Measurements from ENCODE around the gene STMN3.
A peak's percentile ranks its signal among the peaks of the same experiment; 100 is the strongest.
"Not testable (repeated sequence)": the region's sequence is repeated elsewhere in the genome, so short reads cannot be mapped to it uniquely, and the experiment has no call there.

Gene STMN3

DNA sequence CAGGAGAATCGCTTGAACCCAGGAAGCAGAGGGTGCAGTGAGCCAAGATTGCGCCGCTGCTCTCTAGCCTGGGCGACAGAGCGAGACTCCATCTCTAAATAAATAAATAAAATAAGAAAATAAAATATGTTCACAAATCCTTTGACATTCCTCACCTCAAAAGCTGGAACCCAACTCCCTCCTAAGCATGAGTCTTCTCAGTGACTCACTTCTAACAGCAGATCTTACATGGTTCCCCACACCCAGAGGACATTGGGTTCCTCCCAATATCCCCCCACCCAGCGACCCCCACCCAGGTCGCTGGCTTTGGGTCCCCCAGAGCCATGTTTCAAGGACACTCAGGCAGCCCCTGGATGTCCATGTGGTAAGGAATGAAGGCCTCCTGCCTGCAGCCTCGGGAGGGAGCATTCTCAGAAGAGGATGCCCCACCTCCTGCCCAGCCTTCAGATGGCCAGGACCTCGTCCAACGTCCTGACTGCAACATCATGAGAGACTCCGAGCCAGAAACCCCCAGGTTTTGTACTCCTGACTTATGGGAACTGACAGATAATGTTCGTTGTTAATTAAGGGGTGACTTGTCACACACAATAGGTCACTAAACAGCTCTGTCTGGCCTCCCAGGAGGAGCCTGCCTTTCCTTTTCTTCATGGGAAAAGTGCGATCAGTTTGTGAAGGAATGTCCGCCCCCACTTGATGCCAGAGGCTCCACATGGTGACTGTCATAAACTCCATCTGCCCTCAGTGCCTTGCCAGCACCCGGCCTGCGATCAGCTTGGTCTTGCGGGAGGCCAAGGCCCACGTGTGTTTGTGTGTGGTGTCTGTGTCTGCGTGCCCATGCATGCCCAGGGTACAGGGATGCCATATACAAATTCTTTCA is 16.2 kb downstream of the STMN3 start:
- Histone ChIP-seq H3K4me3 (ENCODE audit: low read depth in 1 of 5, low read length in 5 of 5) (no peak overlapping the region), H3K9me3 (ENCODE audit: control insufficient read depth in 5 of 5, low read length in 5 of 5) (no peaks in the 10 kb centered on the region), H3K27me3 (ENCODE audit: control insufficient read depth in 5 of 5, insufficient read depth in 4 of 5, low read length in 5 of 5) (no peaks in the 10 kb centered on the region), H3K36me3 (ENCODE audit: control insufficient read depth in 5 of 5, insufficient read depth in 5 of 5, low read length in 5 of 5) (no peaks in the 10 kb centered on the region), H3K27ac (ENCODE audit: low read depth, low read length) (no peak overlapping the region), H3K9ac (ENCODE audit: low read length in 5 of 5) (no peak overlapping the region), H3K4me1 (ENCODE audit: control insufficient read depth in 5 of 5, insufficient read depth in 5 of 5, low read length in 5 of 5) (peaks cover 0 to 19% (median 6%) of the 10 kb centered on the region in 5 donors)

DNA sequence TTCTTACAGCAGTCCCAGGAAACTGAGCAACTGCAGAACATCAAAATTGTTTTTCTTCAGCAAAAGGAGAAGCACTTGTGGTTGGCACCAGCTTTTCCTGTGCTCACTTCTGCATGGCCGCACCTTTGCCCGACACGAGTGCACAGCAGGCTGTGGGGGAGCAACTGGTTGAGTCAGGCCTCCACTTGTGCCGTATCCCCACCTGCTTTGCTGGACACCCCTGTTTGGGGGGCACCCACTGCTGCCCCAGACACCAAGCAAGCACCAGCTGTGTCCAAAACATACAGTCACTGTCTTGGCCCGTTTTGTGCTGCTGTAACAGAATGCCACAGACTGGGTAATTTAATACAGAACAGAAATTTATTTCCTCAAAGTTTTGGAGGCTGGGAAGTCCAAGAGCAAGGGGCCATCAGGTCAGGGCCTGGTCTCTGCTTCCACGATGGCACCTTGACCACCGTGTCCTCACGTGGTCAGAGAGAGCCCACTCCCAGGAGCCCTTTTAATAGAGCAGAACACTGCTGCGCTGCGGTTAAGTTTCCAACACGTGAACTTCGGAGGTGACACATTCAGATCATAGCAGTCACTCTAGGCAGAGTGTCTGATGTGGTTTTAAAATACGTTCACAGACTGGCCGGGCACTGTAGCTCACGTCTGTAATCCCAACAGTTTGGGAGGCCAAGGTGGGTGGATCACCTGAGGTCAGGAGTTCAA is 17.6 kb downstream of the STMN3 start:
- Histone ChIP-seq H3K27me3 (ENCODE audit: control insufficient read depth in 5 of 5, insufficient read depth in 4 of 5, low read length in 5 of 5) (no peaks in the 10 kb centered on the region), H3K4me3 (ENCODE audit: low read depth in 1 of 5, low read length in 5 of 5) (no peak overlapping the region), H3K9me3 (ENCODE audit: control insufficient read depth in 5 of 5, low read length in 5 of 5) (no peaks in the 10 kb centered on the region), H3K27ac (ENCODE audit: low read depth, low read length) (no peak overlapping the region), H3K4me1 (ENCODE audit: control insufficient read depth in 5 of 5, insufficient read depth in 5 of 5, low read length in 5 of 5) (peaks cover 0 to 19% (median 4%) of the 10 kb centered on the region in 5 donors), H3K9ac (ENCODE audit: low read length in 5 of 5) (no peak overlapping the region), H3K36me3 (ENCODE audit: control insufficient read depth in 5 of 5, insufficient read depth in 5 of 5, low read length in 5 of 5) (no peaks in the 10 kb centered on the region)

DNA sequence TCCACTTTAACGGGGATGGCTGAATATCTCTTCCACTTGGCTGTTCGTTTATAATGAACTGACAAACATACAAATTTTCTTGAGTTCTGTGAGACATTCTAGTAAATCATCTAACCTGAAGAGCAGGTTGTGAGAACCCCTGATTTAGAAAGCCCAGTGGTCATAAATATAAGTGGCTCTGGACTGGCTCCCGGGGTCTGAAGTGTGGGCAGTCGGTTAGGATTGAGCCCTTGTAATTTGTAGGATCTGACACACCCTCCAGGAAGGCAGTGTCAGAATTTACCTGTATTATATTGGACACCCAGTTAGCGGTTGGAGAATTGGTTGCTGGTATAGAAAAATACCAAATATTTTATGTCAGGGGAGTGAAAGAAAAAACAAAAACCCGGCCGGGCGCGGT is 19.5 kb downstream of the STMN3 start:
- H3K4me1 ChIP-seq (ENCODE audit: control insufficient read depth in 5 of 5, insufficient read depth in 5 of 5, low read length in 5 of 5), result peaks cover 0 to 7% (median 5%) of the 10 kb centered on the region in 5 donors
- no peaks in the 10 kb centered on the region for H3K36me3 ChIP-seq (ENCODE audit: control insufficient read depth in 5 of 5, insufficient read depth in 5 of 5, low read length in 5 of 5)
- H3K4me3 ChIP-seq (ENCODE audit: low read depth in 1 of 5, low read length in 5 of 5), result no peak overlapping the region
- H3K27ac ChIP-seq (ENCODE audit: low read depth, low read length), result no peak overlapping the region
- H3K27me3 ChIP-seq (ENCODE audit: control insufficient read depth in 5 of 5, insufficient read depth in 4 of 5, low read length in 5 of 5), result no peaks in the 10 kb centered on the region
- no peak overlapping the region for H3K9ac ChIP-seq (ENCODE audit: low read length in 5 of 5)
- no peaks in the 10 kb centered on the region for H3K9me3 ChIP-seq (ENCODE audit: control insufficient read depth in 5 of 5, low read length in 5 of 5)

DNA sequence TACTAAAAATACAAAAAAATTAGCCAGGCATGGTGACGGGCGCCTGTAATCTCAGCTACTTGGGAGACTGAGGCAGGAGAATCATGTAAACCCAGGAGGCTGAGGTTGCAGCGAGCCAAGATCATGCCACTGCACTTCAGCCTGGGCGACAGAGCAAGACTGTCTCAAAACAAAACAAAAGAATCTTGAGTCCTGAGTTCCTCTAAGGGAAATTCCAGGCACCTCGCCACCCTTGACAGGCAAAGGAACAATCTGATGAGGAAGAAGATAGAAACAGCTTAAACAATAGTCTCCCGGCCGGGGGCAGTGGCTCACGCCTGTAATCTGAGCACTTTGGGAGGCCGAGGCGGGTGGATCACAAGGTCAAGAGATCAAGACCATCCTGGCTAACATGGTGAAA is 21.8 kb downstream of the STMN3 start:
- H3K27me3 ChIP-seq (ENCODE audit: control insufficient read depth in 5 of 5, insufficient read depth in 4 of 5, low read length in 5 of 5); H3K27ac ChIP-seq (ENCODE audit: low read depth, low read length); H3K9ac ChIP-seq (ENCODE audit: low read length in 5 of 5); H3K36me3 ChIP-seq (ENCODE audit: control insufficient read depth in 5 of 5, insufficient read depth in 5 of 5, low read length in 5 of 5); H3K9me3 ChIP-seq (ENCODE audit: control insufficient read depth in 5 of 5, low read length in 5 of 5); H3K4me3 ChIP-seq (ENCODE audit: low read depth in 1 of 5, low read length in 5 of 5): not testable (repeated sequence)
- peaks cover 0 to 22% (median 17%) of the 10 kb centered on the region in 5 donors for H3K4me1 ChIP-seq (ENCODE audit: control insufficient read depth in 5 of 5, insufficient read depth in 5 of 5, low read length in 5 of 5)

DNA sequence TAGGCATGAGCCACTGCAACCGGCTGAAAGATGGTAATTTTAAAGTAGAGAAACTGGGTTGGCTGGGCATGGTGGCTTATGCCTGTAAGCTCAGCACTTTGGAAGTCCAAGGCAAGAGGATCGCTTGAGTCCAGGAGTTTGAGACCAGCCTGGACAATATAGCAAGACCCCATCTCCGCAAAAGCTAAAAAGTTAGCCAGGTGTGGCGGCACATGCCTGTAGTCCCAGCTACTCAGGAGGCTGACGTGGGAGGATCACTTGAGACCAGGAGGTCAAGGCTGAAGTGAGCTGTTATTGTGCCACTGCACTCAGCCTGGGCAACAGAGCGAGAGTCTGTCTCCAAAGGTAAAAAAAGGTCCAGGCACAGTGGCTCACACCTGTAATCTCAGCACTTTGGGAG is 22.3 kb downstream of the STMN3 start:
- H3K27me3 ChIP-seq (ENCODE audit: control insufficient read depth in 5 of 5, insufficient read depth in 4 of 5, low read length in 5 of 5); H3K4me3 ChIP-seq (ENCODE audit: low read depth in 1 of 5, low read length in 5 of 5); H3K9ac ChIP-seq (ENCODE audit: low read length in 5 of 5); H3K9me3 ChIP-seq (ENCODE audit: control insufficient read depth in 5 of 5, low read length in 5 of 5); H3K27ac ChIP-seq (ENCODE audit: low read depth, low read length); H3K36me3 ChIP-seq (ENCODE audit: control insufficient read depth in 5 of 5, insufficient read depth in 5 of 5, low read length in 5 of 5): not testable (repeated sequence)
- peaks cover 0 to 27% (median 21%) of the 10 kb centered on the region in 5 donors for H3K4me1 ChIP-seq (ENCODE audit: control insufficient read depth in 5 of 5, insufficient read depth in 5 of 5, low read length in 5 of 5)

DNA sequence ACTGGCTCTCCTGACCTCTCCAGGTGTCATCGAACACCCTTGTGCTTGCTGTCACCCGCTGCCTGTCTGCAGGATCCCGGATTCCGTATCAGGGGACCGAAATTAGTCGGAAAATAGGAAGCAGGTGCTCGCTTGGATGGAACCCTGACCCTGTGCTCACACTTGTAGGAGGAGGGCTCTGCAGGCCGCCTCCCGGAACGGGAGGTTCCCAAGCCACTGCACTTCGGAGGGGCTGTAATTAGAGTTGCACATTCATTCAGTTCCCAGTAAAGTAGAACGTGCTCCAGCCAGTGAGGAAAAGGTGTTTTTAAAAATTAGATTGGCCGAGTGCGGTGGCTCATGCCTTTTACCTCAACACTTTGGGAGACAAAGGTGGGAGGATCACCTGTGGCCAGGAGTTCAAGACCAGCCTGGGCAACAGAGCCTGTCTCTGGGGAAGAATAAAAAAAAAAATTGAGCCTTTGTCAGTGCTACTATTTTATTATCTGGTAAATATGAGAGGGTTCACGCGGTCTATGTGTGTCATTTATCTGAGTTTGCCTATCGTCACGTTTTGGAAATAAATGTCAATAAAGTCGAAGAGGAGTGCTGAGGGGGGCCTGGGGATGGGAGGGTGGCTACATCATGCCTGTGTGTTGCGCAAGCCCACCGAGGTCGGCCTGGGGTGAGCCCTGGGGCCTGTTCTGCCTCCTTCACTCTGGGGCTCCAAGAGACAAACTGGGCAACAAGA is 24.8 kb downstream of the STMN3 start:
- Histone ChIP-seq H3K4me3 (ENCODE audit: low read depth in 1 of 5, low read length in 5 of 5) (peak overlapping the region; percentile 69 to 98 (median 81)), H3K4me1 (ENCODE audit: control insufficient read depth in 5 of 5, insufficient read depth in 5 of 5, low read length in 5 of 5) (peaks cover 0 to 31% (median 24%) of the 10 kb centered on the region in 5 donors), H3K27me3 (ENCODE audit: control insufficient read depth in 5 of 5, insufficient read depth in 4 of 5, low read length in 5 of 5) (no peaks in the 10 kb centered on the region), H3K36me3 (ENCODE audit: control insufficient read depth in 5 of 5, insufficient read depth in 5 of 5, low read length in 5 of 5) (no peaks in the 10 kb centered on the region), H3K9ac (ENCODE audit: low read length in 5 of 5) (peak overlapping the region; percentile 68 to 96 (median 89)), H3K27ac (ENCODE audit: low read depth, low read length) (peak overlapping the region; percentile 35), H3K9me3 (ENCODE audit: control insufficient read depth in 5 of 5, low read length in 5 of 5) (no peaks in the 10 kb centered on the region)

DNA sequence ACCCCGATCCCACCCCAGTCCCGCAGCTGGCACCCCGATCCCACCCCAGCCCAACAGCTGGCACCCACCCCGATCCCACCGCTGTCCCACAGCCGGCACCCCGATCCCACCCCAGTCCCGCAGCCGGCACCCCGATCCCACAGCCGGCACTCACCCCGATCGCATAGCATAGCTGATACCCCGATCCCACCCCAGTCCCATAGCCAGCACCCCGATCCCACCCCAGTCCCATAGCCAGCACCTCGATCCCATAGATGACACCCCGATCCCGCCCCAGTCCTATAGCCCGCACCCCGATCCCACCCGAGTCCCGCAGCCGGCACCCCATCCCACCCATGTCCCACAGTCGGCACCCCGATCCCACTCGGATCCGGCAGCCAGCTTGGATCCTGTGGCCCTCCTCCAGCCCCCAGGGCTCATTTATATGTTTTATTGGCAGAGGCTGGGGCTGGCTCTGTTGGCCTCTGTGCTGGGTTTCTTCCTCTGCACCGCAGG is 25.4 kb downstream of the STMN3 start:
- Histone ChIP-seq H3K9ac (ENCODE audit: low read length in 5 of 5) (peak overlapping the region; percentile 68 to 96 (median 89)), H3K4me1 (ENCODE audit: control insufficient read depth in 5 of 5, insufficient read depth in 5 of 5, low read length in 5 of 5) (peaks cover 0 to 31% (median 24%) of the 10 kb centered on the region in 5 donors), H3K4me3 (ENCODE audit: low read depth in 1 of 5, low read length in 5 of 5) (peak overlapping the region; percentile 69 to 98 (median 81)), H3K27ac (ENCODE audit: low read depth, low read length) (peak overlapping the region; percentile 35), H3K27me3 (ENCODE audit: control insufficient read depth in 5 of 5, insufficient read depth in 4 of 5, low read length in 5 of 5) (no peaks in the 10 kb centered on the region), H3K9me3 (ENCODE audit: control insufficient read depth in 5 of 5, low read length in 5 of 5) (no peaks in the 10 kb centered on the region), H3K36me3 (ENCODE audit: control insufficient read depth in 5 of 5, insufficient read depth in 5 of 5, low read length in 5 of 5) (no peaks in the 10 kb centered on the region)

DNA sequence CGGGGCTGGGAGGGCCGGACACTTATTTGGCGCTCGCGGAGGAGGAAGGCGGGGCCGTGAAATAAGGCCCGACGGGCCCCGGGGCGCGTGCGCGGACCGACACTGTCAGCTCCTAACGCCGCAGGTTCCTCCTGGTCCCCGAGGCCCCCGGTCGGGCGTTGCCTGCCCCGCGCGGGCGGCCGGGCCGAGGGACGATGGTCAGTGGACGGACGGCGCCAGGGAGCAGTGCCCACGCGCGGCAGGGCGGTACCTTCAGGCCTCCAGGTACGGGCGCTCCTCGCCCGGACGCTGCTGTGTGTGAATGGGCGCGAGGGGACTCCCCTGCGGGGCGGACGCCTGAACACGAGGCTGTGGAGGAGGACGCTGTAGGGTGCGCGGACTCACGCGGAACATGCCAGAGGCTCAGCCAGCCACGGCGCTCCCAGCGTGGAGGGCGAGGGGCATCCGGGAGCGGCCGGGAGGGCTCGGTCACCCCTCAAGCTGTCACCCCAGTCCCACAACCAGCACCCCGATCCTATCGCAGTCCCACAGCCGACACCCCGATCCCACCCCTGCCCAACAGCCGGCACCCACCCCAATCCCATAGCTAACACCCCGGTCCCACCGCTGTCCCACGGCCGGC is 26.0 kb downstream of the STMN3 start:
- H3K4me1 ChIP-seq (ENCODE audit: control insufficient read depth in 5 of 5, insufficient read depth in 5 of 5, low read length in 5 of 5), result peaks cover 0 to 31% (median 24%) of the 10 kb centered on the region in 5 donors
- no peaks in the 10 kb centered on the region for H3K27me3 ChIP-seq (ENCODE audit: control insufficient read depth in 5 of 5, insufficient read depth in 4 of 5, low read length in 5 of 5)
- no peaks in the 10 kb centered on the region for H3K36me3 ChIP-seq (ENCODE audit: control insufficient read depth in 5 of 5, insufficient read depth in 5 of 5, low read length in 5 of 5)
- peak overlapping the region in 4 of 5 donors; percentile 86 to 96 (median 90) for H3K9ac ChIP-seq (ENCODE audit: low read length in 5 of 5)
- H3K9me3 ChIP-seq (ENCODE audit: control insufficient read depth in 5 of 5, low read length in 5 of 5), result no peaks in the 10 kb centered on the region
- H3K4me3 ChIP-seq (ENCODE audit: low read depth in 1 of 5, low read length in 5 of 5), result peak overlapping the region in 4 of 5 donors; percentile 77 to 98 (median 86)
- H3K27ac ChIP-seq (ENCODE audit: low read depth, low read length), result peak overlapping the region; percentile 82

DNA sequence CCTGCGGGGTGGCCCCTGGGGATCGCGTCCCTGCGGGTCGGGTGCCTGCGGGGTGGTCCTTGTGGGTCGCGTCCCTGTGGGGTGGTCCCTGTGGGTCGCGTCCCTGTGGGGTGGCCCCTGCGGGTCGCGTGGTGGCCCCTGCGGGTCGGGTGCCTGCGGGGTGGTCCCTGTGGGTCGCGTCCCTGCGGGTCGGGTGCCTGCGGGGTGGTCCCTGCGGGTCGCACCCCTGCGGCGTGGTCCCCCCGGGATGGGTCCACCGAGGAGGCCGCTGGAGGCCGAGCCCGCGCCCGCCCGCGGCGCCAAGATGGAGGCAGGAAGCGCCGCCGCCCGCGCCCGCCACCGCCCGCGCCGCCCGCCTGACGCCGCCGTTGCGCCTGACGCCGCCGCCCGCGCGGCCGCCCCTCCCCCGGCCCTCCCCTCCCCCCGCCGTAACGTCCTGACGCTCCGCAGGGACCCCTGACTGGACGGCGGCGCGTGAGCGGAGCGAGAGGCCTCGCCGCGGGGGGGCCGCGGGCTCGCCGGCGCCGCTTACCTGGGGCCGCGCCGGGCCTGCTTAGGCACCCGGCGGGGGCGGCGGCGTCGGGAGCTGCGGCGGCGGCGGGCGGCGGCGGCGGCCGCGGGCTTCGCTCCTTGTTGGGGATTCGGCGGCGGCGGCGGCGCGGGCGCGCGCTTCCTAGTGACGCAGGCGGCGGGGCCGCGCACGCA is 26.6 kb downstream of the STMN3 start, which contains the start of gene GMEB2:
Gene GMEB2, minus strand, starts transcription at position 678 of the 705 bp plus-strand sequence. CDS start 7,704 bp downstream, outside the sequence.
- Histone ChIP-seq H3K9ac (ENCODE audit: low read length in 5 of 5) (peak within 1 kb of the TSS; percentile 68 to 96 (median 89)), H3K36me3 (ENCODE audit: control insufficient read depth in 5 of 5, insufficient read depth in 5 of 5, low read length in 5 of 5) (no peaks in the 10 kb centered on the region), H3K9me3 (ENCODE audit: control insufficient read depth in 5 of 5, low read length in 5 of 5) (no peaks in the 10 kb centered on the region), H3K4me3 (ENCODE audit: low read depth in 1 of 5, low read length in 5 of 5) (peak within 1 kb of the TSS; percentile 39 to 98 (median 84)), H3K27me3 (ENCODE audit: control insufficient read depth in 5 of 5, insufficient read depth in 4 of 5, low read length in 5 of 5) (no peaks in the 10 kb centered on the region), H3K27ac (ENCODE audit: low read depth, low read length) (peak within 1 kb of the TSS; percentile 84), H3K4me1 (ENCODE audit: control insufficient read depth in 5 of 5, insufficient read depth in 5 of 5, low read length in 5 of 5) (peaks cover 0 to 31% (median 24%) of the 10 kb centered on the region in 5 donors)

Data from subcutaneous abdominal adipose tissue (tissue), 5 donors.